GM18861 (cell line): ENCODE results near the gene SAP30L.

Source experiments
- ATAC-seq: cut with Tn5 transposase; IDR thresholded peaks from one replicate; pipeline ENCODE4 v1.9.1; 2021; ENCODE audit not compliant: unreplicated experiment

The SAP30L gene, protein sequence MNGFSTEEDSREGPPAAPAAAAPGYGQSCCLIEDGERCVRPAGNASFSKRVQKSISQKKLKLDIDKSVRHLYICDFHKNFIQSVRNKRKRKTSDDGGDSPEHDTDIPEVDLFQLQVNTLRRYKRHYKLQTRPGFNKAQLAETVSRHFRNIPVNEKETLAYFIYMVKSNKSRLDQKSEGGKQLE

DNA sequence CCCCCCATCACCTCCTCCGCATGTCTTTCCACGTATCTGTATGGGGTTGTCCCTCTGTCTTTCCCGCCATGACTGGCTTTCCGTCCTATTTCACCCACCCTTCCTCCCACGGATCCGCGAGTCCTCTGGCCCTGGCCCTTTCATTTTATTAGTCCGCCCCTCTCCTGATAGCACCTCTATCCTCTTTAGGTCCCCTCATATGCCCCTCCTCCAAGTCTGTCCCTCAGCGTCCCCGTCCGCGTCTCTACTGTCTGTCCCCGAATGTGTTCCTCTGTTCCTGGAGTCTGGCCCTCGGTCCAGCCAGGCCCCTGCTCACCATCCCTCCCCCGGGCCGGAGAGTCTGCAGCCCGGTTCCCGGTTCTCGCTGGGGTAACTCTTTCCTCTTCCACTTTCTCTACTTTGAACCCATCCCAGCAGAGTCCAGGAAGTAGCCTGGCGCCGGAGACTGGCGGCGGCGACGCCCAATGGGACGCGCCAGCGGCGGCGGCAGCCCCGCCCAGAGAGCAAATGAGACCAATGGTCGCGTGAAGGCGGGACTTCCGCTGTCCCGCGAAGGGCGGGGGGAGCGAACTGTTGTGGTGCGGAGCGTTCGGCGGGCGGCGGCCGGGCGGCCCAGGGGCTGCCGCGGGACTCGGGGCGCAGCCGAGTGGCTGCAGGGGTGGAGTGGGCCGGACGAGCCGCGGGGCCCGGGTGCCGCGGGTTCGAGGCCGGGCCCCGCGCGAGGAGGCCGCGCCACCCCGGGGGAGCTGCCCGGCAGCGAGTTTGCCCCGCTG is at the start of gene SAP30L:
TSS of gene SAP30L (plus strand) at position 576 of the 773 bp plus-strand sequence. CDS start 608 bp downstream, outside the sequence.
- ATAC-seq, result peak; percentile 94

DNA sequence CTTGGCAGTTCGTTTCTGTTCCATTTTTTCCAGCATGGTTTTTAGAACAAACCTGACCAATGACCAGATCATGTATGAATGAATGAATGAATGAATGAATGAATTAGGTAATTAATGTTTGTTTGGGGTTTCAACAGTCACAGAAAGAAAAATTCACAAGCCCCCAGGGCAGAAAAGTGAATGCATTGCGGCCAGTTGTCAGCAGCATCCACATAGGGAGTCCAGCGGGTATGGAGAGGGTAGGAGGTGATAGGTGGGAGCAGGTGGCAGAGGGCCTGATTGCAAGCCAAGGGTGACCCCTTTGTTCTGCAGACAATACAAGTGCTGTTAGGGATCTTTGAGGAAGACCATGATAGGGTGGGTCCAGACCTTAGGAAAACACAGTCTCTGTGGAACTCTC is 49.7 kb upstream of the SAP30L start:
- ATAC-seq, result no peak

DNA sequence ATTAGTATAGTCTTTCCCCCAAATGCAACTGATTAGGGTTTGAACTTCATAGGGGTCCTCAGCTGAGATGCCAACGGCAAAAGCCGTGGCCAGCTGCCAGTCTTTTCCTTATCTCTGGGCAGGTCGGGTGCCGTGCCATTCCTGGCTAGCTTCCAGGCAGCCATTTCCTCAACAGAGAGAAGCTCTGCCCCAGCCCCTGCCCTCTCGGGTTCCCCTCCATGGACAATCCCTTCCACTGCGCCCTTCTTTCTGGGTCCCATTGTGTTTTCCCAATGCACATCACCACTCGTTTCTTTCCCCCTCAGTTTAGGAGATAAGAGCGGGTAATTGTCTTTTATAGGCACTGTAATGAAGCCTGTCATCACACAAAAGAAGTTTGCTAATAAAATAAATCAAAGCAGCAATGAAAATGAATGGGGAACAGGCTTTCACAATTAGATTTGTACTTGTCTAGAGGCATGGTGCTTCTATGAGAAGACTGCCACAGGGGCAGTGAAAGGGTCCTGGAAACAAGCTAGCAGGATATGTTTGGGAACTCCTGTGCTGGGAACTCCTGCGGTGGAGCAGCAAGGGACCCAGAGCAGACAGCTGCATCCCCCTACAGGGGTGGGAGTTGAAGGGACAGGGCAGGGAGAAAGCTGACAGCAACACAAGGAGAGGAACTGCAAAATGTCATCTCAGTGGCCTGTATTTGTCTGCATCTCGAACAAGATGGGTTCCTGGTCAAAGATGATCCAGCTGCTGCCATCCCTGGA is 48.0 kb upstream of the SAP30L start:
- ATAC-seq, result no peak

DNA sequence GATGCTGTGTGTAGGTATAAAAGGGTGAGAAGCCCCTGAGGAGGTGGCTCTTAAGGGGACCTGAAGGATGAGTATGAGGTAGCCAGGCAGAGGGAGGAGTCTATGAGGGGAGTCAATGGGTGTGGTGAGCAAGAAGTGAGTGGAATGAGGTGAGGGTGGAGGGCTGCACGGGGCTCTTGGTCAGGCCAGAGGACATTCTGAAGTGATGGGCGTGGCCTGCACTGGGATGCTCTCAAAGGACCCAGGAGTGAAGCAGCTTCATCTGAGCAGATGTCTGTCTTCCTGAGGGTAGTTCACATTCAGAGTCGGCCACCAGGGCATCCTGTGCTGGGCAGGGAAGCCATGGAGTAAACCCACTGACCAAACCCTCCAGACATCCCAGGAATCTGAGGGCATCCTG is 45.1 kb upstream of the SAP30L start:
- no peak for ATAC-seq

DNA sequence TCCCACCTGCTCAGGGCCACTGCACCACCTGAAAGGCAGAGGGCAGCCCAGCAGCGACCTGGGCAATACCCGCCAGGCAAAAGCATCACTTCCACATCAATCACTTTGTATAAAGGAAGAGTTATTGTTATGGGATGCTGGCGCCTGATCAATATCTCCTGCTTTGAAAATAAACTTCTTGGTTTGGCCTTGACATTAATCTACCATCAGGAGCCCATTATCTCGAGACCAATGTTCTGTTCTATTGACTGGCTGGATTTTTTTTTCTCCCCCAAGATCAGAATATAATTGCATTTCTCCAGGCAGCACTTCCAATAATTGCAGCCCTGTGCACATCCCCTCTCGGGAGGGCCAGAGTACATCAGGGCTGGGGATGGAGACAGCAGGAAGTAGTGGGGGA is 44.4 kb upstream of the SAP30L start:
- no peak for ATAC-seq

DNA sequence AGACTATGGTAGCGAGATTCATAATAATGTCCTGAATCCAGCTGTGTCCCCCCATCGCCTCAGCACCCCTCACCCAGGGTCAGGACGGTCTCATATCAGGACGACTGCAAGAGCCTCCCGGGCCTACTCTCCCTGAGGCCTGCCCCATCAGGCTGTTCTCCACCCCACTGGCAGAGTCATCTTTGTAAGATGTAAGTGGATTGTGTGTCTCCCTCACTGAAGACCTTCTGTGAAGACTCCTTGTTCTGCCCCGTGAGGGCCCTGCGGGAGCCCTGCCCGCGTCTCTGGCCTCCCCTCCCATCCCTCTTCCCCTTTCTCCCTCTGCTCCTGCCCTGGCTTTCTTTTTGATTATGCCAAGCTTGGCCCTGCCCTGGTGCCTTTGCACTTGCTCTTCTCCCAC is 43.9 kb upstream of the SAP30L start:
- ATAC-seq, result no peak

DNA sequence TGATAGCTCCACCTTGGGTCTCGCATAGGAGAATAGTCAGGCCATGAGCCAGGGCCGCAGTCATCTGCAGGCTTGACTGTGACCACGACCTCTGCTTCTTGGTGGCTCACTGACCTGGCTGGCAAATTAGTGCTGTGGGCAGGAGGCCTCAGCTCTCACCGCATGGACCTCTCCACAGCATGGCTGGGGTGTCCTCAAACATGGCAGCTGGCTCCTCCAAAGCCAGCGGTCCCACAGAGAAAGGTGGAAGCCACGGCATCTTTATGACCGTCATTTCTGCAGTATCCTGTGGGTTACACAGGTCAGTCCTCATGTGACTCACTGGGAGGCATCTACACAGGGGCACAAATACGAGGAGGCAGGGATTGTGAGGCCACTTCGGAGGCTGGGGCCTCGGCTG is 43.2 kb upstream of the SAP30L start:
- no peak for ATAC-seq

DNA sequence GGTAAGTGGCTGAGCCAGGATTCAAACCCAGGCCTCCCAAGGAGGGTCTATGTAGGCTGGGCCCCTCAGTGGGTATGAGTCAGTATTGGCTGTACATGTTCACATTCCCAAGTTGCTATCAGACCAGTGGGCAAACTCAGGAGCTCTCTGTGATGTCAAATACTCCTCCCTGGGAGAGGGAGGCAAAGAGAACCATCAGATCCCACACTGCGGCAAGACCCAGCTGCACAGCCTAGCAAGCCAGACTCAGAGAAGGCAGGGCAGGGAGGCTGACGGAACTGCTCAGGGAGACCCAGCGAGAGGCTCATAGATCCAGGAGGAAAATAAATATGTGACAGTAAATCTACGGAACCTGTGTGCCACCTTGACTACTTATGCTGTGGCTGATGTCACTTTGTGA is 42.6 kb upstream of the SAP30L start:
- no peak for ATAC-seq

DNA sequence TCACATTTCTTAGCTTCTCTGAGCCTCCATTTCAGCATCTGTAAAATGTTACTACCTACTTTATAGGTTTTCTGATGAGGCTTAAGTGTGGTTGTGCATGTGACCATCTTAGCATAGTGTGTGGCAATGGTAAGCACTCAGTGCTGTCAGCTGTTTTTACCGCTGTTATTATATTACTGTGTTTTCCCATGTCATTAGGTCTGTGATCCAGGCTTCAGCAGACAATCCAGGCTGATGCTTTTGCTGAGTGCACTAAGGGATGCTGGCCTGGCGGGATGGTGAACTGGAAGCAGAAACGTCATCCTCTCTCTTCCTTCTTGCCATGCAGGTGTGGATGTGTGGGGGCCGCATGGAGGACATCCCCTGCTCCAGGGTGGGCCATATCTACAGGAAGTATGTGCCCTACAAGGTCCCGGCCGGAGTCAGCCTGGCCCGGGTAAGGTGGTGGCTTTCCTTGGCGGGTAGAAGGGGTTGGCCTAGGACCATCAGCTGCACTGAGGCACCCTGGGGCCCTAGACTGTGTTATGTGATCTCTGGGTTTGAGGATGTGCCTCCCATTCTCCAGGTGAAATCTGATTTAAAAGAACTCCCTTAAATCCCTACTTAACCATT is 41.9 kb upstream of the SAP30L start:
- ATAC-seq, result no peak

DNA sequence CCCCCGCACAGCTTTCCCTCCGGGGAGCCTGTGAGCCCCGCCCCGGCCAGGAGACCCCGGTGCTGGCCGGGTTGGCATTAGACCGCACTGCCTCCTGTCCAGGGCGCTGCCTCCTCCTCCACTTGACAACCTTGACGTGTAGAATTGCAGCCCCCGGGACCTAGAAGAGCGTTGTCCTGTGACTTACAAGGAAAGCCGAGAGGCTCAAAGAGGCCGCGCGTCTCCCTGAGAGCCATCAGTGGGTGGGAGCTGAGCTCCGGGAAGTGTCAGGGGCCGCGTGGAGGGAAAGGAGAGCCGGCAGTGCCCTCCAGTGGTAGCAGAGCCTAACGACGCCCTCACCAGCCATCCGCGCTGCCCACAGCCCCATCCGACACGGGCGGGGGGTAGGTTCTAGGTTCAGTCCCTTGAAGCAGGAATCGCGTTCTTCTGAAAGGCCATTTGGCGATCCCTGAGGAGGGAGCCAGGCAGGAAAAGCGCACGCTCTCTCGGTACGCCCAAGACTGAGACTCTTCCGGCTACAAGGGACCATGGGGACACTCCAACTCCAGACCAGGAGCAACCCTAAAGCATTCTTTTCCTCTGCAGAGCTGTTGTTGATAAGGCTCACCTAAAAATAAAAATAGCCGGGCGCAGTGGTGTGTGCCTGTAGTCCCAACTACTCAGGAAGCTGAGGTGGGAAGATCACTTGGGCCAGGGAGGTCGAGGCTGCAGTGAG is 40.6 kb upstream of the SAP30L start:
- ATAC-seq, result peak; percentile 91

DNA sequence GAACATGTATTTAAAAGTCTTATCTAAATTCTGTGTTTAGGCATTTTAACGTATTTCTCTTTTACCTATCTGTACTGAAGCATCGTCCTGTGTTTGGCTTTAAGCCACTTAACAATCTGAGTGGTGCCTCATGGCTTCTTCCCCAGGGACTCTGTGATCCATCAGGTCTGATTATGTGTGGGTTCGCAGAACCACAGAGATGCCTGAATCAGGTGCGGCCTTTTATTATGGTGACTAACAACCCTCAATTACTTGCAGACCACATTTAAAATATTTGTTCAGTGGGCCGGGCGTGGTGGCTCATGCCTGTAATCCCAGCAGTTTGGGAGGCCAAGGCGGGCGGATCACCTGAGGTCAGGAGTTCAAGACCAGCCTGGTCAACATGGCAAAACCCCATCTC is 39.6 kb upstream of the SAP30L start:
- no peak for ATAC-seq

DNA sequence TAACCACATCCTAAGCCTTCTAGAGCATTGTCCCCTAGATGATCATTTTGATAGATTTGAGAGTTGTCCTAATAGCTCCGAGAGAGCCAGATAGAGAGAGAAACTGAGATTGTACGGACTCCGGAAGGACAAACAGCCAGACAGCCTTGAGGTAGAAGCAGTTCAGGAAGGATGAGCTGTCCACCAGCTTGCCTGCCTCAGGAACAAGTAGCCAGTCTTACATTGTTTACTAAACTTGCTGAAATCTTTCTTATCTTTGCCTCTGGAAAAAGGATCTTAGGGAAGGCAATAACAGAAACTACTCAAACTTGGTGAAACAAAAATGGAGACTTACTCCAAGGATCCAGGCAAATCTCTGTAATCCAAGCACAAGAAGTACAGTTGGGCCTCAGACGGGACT is 39.0 kb upstream of the SAP30L start:
- no peak for ATAC-seq

DNA sequence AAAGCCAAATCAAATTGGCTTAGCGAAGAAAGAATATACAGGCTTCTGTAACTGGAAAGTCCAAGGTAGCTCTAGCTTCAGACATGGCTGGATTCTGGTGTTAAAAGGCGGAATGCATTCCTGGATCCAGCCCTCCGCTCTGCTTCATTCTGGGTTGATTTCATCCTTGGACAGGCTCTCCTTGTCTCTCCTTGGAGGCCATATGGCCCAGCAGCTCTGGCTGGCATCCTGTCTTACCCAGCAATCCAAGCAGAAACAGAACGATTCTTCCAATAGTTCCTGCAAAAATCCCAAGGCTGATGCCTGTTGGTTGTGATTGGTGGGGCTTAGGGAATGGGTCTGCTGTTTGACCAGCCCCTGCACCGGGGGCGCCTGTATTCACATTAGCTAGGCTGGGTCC is 37.0 kb upstream of the SAP30L start:
- ATAC-seq, result no peak

DNA sequence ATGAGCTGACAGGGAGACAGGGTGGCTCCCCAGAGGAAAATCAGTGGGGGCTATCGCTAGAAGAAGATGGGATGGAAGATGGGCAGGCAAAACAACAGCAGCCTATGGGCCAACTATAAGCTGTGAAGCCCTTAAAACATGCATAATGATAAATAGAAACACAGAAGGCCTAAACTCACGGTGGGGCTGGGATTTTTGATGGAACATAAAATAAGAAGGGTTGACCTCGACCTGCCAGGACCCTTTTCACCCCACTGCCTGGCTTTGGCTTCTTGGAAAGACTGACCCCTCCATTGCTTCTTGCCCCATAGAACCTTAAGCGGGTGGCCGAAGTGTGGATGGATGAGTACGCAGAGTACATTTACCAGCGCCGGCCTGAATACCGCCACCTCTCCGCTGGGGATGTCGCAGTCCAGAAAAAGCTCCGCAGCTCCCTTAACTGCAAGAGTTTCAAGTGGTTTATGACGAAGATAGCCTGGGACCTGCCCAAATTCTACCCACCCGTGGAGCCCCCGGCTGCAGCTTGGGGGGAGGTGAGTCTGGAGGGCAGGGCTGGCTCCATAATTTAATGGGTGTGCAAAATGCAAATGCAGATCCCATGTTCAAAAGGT is 36.5 kb upstream of the SAP30L start:
- no peak for ATAC-seq

DNA sequence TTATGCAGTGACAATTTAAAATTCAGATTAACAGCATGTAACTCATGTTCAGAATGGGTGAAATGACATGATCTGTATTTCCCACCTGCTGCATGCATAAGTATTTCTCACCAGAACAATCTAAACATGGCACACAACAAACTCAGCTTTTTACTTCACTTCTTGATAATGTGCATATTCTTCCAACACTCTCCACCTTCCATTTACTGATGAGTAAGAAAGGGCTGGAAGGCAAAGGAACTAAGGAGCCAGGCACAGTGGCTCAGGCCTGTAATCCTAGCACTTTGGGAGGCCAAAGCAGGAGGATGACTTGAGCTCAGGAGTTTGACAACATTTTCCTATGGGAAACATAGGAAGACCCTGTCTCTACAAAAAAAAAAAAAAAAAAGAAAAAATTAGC is 35.8 kb upstream of the SAP30L start:
- no peak for ATAC-seq

DNA sequence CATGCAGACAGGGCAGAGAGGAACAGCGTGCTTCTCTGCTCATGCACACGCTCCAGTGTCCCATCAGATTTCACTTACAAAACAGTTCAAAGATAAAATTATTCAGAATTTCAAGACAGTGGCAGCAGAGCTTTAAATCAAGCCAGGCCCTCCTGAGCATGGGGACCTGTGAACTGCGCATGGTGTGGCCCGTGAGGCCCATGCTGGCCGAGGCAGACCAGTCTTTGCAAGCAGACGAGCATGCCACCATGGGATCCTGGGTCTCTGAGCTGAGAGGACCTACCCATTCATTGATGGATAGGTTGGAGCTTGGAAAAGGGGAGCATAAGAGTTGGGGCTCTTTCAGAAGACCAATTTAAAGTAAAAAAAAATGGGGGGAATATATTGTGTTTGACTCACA is 35.0 kb upstream of the SAP30L start:
- ATAC-seq, result no peak

DNA sequence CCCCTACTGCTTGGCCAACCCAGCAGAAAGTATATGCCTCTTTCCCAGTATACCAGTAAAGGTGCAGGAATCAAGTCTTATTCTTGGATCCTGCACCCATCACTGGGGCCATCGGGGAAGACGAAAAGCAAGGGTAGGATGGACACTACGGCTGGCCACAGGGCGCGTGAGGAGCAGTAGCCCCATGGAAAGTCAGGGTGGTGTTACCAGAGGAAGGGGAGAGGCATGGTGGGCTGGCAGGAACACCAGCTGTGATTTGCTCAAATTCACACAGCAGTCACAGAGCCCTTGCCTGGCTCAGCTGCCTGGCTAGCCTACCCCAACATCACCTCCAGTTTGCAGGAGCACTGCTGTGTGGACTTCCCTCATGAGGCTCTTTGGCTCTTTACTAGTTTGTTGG is 34.5 kb upstream of the SAP30L start:
- ATAC-seq, result no peak

DNA sequence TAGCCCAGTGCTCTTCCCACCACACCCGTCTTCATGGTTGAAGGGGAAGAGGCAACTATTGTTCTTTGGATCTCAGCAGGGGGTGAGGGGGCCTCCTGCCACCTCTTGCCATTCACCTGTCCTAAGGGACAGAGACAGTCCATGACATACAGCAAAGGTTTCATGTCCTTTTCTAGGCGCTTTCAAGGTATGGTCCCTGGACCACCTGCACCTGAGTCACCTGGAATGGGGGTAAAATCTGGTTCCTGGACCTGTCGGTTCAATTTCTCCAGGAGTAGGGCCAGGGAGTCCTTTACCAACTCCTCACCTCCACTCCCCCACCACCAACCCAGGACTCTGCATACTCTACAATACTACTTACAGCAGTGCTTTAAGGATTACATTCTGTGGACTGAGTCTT is 33.5 kb upstream of the SAP30L start:
- ATAC-seq, result no peak

DNA sequence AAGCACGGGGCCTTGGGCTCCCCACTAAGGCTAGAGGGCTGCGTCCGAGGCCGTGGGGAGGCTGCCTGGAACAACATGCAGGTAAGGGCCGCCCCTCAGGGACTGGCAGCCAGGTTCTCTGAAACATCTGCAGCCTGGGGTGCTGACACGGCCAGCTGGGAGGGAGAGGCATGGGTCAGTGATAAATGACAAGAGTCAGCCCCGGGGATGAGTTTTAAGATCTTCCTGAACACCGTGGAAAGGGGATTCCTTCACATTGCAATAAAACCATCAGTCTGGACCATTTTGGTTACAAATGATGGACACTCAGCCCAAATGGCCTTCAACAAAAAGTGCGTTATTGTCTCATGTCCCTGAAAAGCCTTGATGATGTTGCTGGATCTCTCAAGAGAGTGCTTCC is 32.9 kb upstream of the SAP30L start:
- ATAC-seq, result no peak

DNA sequence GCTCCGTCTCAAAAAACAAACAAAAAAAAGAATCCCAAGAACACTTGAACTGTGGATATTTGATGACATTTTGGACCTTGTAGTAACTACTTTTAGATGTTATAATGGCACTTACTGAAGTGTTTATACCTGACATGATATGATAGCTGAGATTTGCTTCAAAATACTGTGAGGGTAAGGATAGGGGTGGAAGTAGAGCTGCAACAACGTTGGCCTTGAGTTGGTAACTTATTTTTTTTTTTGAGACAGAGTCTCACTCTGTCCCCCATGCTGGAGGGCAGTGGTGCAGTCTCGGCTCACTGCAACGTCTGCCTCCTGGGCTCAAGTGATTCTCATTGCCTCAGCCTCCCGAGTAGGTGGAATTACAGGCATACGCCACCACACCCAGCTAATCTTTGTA is 30.7 kb upstream of the SAP30L start:
- no peak for ATAC-seq

DNA sequence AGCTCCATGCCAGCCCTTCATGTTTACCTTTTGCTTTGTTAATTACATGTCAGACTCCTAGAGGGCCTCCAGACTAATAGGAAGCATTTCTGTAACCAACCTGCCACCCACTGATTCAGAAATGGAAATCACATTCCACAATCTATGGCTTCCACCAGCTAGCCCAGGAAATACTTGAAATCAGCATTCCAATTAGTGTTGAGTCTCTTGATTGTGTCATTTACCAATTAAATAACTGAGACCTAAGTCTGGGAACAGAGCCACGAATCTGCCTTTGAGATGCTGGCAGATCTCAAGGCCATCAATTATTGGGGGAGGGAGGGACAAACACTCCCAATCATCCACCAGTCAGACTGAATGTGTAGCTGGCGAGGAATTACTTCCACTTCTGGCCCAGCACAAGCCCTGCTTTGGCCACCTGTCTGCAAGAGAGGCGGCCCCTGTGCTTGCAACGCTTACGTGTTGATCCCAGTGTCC is 27.4 kb upstream of the SAP30L start:
- no peak for ATAC-seq
